GM12878 (cell line): ENCODE data around the gene SYNGR2. TPM values are rescaled to one million over a fixed set of nuclear protein-coding genes. Genes with fewer than 3 reads are reported as not detected.
A peak's percentile ranks its signal among the peaks of the same experiment; 100 is the strongest.

Experiments
- ASH2L ChIP-seq: fragments of 300-600, 200-600 bp; sonication (generic); IDR thresholded peaks from 2 replicates; pipeline ENCODE4 v1.6.1; 2017; ENCODE audit warnings: low read depth, mild to moderate bottlenecking, borderline replicate concordance
- BHLHE40 ChIP-seq, 2 experiments: fragments of 450-650 bp in 1 of 2; IDR thresholded peaks; 2 replicates each; pipeline ENCODE4 v1.6.1; 2011 to 2017; ENCODE audit warnings: low read depth in 2 of 2, borderline replicate concordance in 1 of 2, improper control_type of control experiment in 1 of 2, low read length in 1 of 2, mild to moderate bottlenecking in 1 of 2
- CREM ChIP-seq: IDR thresholded peaks from 2 replicates; pipeline ENCODE4 v1.6.1; 2014; ENCODE audit warnings: antibody characterized with exemption, low read depth
- ESRRA ChIP-seq: IDR thresholded peaks from 2 replicates; pipeline ENCODE4 v1.6.1; 2012; ENCODE audit warnings: mild to moderate bottlenecking, low read length, improper control_type of control experiment
- GABPA ChIP-seq: IDR thresholded peaks from 2 replicates; pipeline ENCODE4 v1.6.1; 2014; ENCODE audit warnings: antibody characterized with exemption, low read depth, mild to moderate bottlenecking, inconsistent platforms
- PAX8 ChIP-seq: fragments of 450-650 bp; IDR thresholded peaks from 2 replicates; pipeline ENCODE4 v1.6.1; 2017; ENCODE audit warnings: mild to moderate bottlenecking, moderate library complexity
- POU2F2 ChIP-seq: IDR thresholded peaks from 3 replicates; pipeline ENCODE4 v1.6.1; 2011; ENCODE audit warnings: low read depth, mild to moderate bottlenecking, low read length, borderline replicate concordance
- RUNX3 ChIP-seq: IDR thresholded peaks from 2 replicates; pipeline ENCODE4 v1.6.1; 2012; ENCODE audit warnings: low read length, inconsistent platforms
- TBL1XR1 ChIP-seq: IDR thresholded peaks from 2 replicates; pipeline ENCODE4 v1.6.1; 2012; ENCODE audit warnings: low read depth, low read length, improper control_type of control experiment
- TCF12 ChIP-seq: IDR thresholded peaks from 2 replicates; pipeline ENCODE4 v1.6.1; 2011; ENCODE audit warnings: low read depth, mild to moderate bottlenecking, low read length
- ZNF592 ChIP-seq: fragments of 450-650 bp; IDR thresholded peaks from 2 replicates; pipeline ENCODE4 v1.6.1; 2017; ENCODE audit warnings: mild to moderate bottlenecking, moderate library complexity
- polyA plus RNA-seq, 11 experiments: library from polyadenylated mRNA; depleted of rRNA in 4 of 11; unstranded in 6 of 11; stranded (reverse) in 5 of 11; fragments of >200 nt; fragmentation: Nextera tagmentation in 4 of 11; fragmentation: Illumina TruSeq in 1 of 11; extraction: Ambion mirVana in 4 of 11; extraction: Trizol in 1 of 11; gene quantifications; 1 replicate in 1 of 11; 2 replicates in 10 of 11; pipeline versions ENCODE4 v1.2.1 to v1.2.3, GENCODE V29; 2011 to 2016; ENCODE audit warnings: inconsistent platforms in 2 of 11, missing spikeins in 2 of 11, low read depth in 1 of 11
- total RNA-seq, 4 experiments: library from RNA; depleted of rRNA in 3 of 4; stranded (reverse); fragments of >200 nt in 3 of 4; fragmentation: Illumina TruSeq in 1 of 4; extraction: Trizol in 1 of 4; gene quantifications; 2 replicates each; pipeline versions ENCODE4 v1.2.1 to v1.2.3, GENCODE V29; 2013 to 2021
- TF ChIP-seq, protein P1 (sequence below): IDR thresholded peaks from 2 replicates; pipeline ENCODE4 v1.6.1; 2012; ENCODE audit warnings: mild to moderate bottlenecking, low read depth, low read length
- TF ChIP-seq, protein P2 (sequence below): fragments of 450-650 bp; IDR thresholded peaks from 2 replicates; pipeline ENCODE4 v1.6.1; 2018; ENCODE audit warnings: mild to moderate bottlenecking, low read depth, moderate library complexity; ENCODE audit not compliant: partially characterized antibody
- TF ChIP-seq, protein P3 (sequence below): fragments of 450-650 bp; IDR thresholded peaks from 2 replicates; pipeline ENCODE4 v1.6.1; 2017; ENCODE audit warnings: mild to moderate bottlenecking

Gene SYNGR2
- total and polyA plus RNA-seq, 10 of the 15 experiments (the other 5 are each of a cell fraction or from before 2014, with no cell fraction given) = 4.4 to 529 (median 261) TPM

- TF ChIP-seq, protein P1, sequence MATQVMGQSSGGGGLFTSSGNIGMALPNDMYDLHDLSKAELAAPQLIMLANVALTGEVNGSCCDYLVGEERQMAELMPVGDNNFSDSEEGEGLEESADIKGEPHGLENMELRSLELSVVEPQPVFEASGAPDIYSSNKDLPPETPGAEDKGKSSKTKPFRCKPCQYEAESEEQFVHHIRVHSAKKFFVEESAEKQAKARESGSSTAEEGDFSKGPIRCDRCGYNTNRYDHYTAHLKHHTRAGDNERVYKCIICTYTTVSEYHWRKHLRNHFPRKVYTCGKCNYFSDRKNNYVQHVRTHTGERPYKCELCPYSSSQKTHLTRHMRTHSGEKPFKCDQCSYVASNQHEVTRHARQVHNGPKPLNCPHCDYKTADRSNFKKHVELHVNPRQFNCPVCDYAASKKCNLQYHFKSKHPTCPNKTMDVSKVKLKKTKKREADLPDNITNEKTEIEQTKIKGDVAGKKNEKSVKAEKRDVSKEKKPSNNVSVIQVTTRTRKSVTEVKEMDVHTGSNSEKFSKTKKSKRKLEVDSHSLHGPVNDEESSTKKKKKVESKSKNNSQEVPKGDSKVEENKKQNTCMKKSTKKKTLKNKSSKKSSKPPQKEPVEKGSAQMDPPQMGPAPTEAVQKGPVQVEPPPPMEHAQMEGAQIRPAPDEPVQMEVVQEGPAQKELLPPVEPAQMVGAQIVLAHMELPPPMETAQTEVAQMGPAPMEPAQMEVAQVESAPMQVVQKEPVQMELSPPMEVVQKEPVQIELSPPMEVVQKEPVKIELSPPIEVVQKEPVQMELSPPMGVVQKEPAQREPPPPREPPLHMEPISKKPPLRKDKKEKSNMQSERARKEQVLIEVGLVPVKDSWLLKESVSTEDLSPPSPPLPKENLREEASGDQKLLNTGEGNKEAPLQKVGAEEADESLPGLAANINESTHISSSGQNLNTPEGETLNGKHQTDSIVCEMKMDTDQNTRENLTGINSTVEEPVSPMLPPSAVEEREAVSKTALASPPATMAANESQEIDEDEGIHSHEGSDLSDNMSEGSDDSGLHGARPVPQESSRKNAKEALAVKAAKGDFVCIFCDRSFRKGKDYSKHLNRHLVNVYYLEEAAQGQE = 0 out of 2 replicates have a peak, but pooled peaks have one; percentile 11
- TF ChIP-seq TCF12 = peak; percentile 53
- TF ChIP-seq PAX8 = no peak
- TF ChIP-seq ASH2L = no peak
- TF ChIP-seq GABPA = no peak
- 0 out of 2 replicates have a peak, but pooled peaks have one; percentile 32 for TF ChIP-seq ZNF592
- TF ChIP-seq, protein P2, sequence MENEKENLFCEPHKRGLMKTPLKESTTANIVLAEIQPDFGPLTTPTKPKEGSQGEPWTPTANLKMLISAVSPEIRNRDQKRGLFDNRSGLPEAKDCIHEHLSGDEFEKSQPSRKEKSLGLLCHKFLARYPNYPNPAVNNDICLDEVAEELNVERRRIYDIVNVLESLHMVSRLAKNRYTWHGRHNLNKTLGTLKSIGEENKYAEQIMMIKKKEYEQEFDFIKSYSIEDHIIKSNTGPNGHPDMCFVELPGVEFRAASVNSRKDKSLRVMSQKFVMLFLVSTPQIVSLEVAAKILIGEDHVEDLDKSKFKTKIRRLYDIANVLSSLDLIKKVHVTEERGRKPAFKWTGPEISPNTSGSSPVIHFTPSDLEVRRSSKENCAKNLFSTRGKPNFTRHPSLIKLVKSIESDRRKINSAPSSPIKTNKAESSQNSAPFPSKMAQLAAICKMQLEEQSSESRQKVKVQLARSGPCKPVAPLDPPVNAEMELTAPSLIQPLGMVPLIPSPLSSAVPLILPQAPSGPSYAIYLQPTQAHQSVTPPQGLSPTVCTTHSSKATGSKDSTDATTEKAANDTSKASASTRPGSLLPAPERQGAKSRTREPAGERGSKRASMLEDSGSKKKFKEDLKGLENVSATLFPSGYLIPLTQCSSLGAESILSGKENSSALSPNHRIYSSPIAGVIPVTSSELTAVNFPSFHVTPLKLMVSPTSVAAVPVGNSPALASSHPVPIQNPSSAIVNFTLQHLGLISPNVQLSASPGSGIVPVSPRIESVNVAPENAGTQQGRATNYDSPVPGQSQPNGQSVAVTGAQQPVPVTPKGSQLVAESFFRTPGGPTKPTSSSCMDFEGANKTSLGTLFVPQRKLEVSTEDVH = no peak
- TF ChIP-seq, protein P3, sequence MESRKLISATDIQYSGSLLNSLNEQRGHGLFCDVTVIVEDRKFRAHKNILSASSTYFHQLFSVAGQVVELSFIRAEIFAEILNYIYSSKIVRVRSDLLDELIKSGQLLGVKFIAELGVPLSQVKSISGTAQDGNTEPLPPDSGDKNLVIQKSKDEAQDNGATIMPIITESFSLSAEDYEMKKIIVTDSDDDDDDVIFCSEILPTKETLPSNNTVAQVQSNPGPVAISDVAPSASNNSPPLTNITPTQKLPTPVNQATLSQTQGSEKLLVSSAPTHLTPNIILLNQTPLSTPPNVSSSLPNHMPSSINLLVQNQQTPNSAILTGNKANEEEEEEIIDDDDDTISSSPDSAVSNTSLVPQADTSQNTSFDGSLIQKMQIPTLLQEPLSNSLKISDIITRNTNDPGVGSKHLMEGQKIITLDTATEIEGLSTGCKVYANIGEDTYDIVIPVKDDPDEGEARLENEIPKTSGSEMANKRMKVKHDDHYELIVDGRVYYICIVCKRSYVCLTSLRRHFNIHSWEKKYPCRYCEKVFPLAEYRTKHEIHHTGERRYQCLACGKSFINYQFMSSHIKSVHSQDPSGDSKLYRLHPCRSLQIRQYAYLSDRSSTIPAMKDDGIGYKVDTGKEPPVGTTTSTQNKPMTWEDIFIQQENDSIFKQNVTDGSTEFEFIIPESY = no peak
- TF ChIP-seq RUNX3 = no peak
- TF ChIP-seq TBL1XR1 = 0 out of 2 replicates have a peak, but pooled peaks have one; percentile 15
- TF ChIP-seq BHLHE40 (IDR thresholded peaks at IDR 0.05; ENCODE audit: borderline replicate concordance in 1 of 2, low read depth in 2 of 2, low read length in 1 of 2) = peak; percentile 83 to 90; a peak in 3 of 4 replicates
- no peak for TF ChIP-seq POU2F2
- no peak for TF ChIP-seq ESRRA
- peak; percentile 48; the same call in 1 of the 2 replicates for TF ChIP-seq CREM
Measured at GRCh38 chr17:78133971-78134898, 34.1 kb upstream of the SYNGR2 start (continued).
